ENCODE data around the gene ALG1L2.
"Not testable (repeated sequence)": the region's sequence is repeated elsewhere in the genome, so short reads cannot be mapped to it uniquely, and the experiment has no call there.

- not testable (repeated sequence) for TF ChIP-seq NRF1 (IDR thresholded peaks at IDR 0.05; ENCODE audit: low read depth, low read length); YY1 (IDR thresholded peaks at IDR 0.05; ENCODE audit: low read depth, low read length); EZH2 (IDR thresholded peaks at IDR 0.05; ENCODE audit: low read depth, low read length, severe bottlenecking); SP4 (IDR thresholded peaks at IDR 0.05; ENCODE audit: low read length); JUN (IDR thresholded peaks at IDR 0.05; ENCODE audit: low read depth, low read length); SIN3A (conservative IDR thresholded peaks at IDR 0.05 in 1 of 2, IDR thresholded peaks at IDR 0.05 in 1 of 2; ENCODE audit: low read depth in 1 of 2, low read length in 2 of 2); CREB1 (IDR thresholded peaks at IDR 0.05); RFX5 (IDR thresholded peaks at IDR 0.05; ENCODE audit: borderline replicate concordance, low read depth, low read length); TAF1 (IDR thresholded peaks at IDR 0.05; ENCODE audit: low read depth, low read length); CTCF (IDR thresholded peaks at IDR 0.05; ENCODE audit: control extremely low read depth in 1 of 3, insufficient read depth in 1 of 3, low read depth in 1 of 3, low read length in 3 of 3); POLR2AphosphoS5 (IDR thresholded peaks at IDR 0.05; ENCODE audit: low read depth, low read length); EGR1 (IDR thresholded peaks at IDR 0.05; ENCODE audit: borderline replicate concordance, low read depth, low read length)
These were observed 27.4 kb downstream of the ALG1L2 start for GRCh38 chr3:130108836-130109585.
